ENCODE measurements around the gene NDUFA6.

NDUFA6 gene

GRCh38 chr22:42070517-42071422 is 19.8 kb downstream of the NDUFA6 start, which contains the start of gene NAGA:
Gene NAGA (minus strand): TSS chr22:42070812. CDS start chr22:42070297, 515 bp downstream.
- DNase-seq (ENCODE audit: low read depth): peak; percentile 98

DNA sequence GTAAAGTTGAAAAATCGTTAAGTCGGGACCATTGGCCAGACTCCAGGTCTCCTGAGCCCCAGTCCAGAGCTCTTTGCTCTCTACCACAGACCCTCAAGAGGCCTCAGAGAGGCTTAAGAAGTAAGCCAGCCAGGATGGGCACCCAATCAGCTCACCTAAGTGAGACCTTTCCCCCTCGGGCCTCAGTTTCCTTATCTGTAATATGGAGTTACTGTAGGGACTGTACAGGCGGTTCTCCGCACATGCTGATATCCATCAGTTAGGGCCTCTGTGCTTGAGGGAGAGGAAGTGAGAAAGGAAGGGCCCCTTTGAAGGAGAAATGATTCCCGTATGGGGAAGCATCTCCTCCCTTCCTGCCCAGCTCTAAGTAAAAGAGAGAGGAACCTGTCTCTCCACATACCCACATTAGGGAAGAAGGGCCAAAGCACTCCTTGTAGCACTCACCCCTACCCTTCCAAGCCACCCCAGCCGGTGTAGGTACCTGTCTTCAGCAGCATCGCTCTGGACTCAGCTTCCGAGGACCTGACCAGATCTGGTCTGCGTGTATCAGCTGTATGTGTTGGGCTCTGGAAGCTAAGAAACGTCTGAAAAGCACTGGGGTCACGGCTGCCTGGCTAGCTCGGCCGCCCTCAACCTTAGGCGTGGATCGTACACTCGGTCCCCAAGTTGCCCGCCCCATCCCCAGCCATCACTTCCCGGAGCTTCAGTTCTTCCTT is 20.6 kb downstream of the NDUFA6 start:
- peak; percentile 66 for DNase-seq (ENCODE audit: low read depth)

DNA sequence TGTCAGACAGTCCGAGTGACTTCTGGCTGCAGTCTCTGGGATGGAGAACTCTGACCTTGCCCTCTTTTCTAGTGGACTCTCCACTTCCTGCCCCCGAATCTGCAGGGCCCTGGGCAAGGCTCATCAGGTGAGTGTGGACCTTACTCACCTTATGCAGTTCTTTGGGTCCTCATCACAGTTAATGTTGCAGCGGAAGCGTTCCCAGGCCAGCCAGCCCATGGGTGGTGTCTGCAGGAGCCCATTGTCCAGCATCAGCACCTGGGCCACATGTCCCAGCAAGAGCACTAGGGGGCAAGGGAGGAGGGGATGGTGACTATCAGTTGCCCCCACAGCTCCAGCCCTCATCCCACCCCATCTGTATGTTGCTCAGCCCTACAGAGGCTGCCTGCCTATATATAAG is 22.3 kb downstream of the NDUFA6 start:
- DNase-seq (ENCODE audit: low read depth): no peak

DNA sequence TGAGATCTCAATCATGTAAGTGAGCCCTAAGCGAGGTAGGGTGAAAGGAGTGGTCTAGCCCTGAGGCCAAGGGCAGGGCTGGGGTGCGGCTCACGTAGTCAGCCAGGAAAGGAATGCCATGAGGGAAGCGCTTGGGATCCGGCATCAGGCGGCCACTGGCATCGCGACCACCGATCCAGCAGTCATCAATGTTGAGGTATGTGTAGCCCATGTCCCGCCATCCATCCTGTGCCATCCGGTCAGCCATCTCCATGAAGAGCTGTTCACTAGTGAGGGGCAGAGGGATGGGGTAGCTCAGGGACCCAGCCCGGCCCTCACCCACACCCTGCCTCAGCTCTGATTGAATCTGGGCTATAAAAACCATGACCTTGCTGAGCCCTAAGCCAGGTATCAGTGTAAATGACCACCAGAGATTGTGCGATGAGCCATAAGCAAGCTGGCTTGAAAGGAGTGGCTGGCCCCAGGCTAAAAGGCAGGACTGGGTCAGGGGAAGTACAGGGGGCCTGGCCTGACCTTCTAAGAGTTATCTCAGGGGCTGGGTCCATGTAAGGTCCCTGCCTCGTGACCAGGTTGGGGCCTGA is 22.8 kb downstream of the NDUFA6 start:
- no peak for DNase-seq (ENCODE audit: low read depth)

DNA sequence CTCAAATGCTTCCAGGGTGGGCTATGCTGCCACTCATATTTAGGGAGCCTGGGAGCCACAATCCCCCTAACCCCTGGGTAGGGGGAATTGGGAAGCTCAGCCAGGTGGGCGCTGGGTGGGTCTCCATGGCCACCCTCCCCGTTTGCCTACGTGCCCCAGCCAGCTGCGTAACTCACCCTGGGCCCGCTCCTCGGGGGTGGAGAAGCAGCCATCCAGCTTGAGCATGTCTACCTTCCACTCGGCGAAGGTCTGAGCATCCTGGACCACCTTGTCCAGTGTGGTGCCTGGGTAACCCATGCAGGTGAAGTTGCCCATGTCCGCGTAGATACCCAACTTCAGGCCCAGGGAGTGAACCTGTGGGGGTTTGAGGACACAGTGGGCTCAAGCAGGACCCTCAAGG is 23.6 kb downstream of the NDUFA6 start:
- DNase-seq (ENCODE audit: low read depth): no peak

DNA sequence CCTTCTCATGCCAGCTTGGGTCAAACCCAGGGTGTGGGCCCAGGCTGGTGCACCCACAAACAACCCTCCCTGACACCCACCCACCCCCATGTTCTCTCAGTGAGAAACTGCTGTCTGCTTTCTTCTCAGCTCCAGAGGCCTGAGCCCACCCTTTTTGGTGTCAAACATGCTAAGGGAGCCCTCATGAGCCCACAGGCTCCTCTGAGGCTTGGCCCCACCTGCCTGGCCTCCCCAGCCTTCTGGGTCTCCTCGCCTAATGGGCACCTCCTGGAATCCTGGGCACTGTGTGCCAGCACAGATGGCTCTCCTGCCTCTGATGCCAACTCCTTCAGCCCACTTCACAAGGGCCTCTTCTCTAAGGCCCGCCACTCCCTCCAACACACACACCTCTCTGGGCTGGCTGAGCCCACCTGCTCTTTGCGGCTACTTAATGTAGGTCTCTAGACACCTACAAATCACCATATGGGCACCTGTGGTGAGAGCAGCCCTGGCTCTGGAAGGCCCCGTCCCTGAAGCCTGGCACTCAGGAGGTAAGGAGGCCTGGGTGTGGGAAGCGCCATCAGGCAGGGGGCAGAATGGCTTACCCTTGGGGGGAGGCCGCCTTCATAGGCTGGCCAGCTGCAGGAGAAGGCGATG is 24.3 kb downstream of the NDUFA6 start:
- no peak for DNase-seq (ENCODE audit: low read depth)

DNA sequence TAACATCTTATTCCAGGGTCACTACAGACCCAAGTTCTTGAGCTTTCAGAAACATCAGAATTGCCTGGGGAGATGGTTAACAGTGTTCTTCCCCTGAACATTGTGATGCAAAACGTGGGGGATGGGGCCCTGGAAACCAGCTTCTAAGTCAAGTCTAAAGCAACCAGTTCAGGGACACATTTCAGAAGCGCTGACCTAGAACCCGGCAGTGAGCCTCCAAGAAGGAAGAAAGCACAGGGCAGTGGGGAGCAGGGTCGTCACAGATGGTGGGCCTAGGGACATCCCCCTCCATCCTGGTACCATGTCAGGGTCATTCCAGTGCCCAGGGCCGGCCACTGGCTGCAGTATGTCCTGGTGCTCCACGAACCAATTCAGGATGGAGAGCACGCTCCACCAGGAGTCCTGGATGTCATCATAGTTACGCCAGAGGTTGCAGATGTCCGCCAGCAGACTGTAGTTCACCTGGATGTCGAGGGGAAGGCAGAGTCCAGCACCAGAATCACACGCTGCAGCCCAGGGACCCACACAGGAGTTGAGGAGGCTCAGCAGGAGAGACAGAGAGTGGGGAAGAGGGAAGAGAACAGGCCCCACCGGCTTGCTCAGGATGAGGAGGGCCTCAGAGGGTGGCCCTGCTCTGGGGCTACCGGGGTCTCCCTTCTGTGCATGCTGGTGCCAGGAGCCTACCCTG is 25.0 kb downstream of the NDUFA6 start:
- DNase-seq (ENCODE audit: low read depth): no peak

DNA sequence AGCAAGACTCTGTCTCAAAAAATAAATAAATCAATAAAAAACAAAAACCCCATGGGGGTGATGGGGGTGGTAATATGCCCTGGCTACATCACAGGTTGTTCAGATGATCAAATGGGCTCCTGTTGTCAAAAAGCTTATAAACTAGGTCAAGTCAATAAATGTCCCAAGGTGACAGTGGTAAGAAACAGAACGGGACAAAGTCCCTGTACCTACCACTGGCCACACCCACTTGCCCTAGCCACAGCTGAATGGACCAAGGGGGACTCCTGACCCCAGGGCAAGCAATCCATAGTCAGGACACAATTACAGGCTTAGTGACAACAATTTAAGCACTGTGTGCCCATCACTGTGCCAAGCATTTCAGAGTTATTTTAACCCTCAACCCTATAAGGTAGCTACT is 25.9 kb downstream of the NDUFA6 start:
- DNase-seq (ENCODE audit: low read depth): no peak

DNA sequence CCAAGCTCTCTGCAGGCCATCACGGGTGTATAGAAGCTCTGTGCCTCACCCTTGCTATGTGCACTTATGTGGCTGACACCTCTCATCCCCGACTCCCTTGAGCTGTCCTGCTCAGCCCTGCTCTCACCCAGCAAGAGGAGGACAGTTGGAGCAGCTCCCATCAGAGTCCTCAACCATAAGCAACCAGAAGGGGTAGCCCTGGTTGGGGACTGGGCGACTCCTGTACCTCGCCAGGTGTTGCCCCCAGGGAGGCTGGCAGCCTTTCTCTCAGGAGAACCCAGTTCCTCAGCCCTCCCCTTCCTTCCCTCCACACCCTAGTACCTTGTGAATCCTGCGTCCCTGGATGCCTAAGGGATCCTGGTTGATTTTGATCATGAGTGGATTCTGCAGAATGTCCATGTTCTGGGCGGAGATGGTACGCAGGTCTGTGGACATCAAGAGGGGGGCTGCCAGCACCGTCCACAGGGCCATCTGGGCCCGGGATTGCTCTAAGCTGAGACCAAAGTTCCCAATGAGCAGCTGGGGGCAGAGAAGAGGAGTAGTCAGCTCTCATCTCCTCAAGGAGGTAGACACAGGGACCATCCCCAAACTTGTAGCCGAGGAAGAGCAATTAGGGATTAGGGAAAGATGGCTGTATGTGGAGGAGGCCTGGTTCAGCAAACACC is 27.9 kb downstream of the NDUFA6 start:
- no peak for DNase-seq (ENCODE audit: low read depth)

GRCh38 chr22:42061041-42061440 is 29.5 kb downstream of the NDUFA6 start:
- no peak for DNase-seq (ENCODE audit: low read depth)

GRCh38 chr22:42060489-42060888 is 30.1 kb downstream of the NDUFA6 start:
- DNase-seq (ENCODE audit: low read depth): no peak

- DNase-seq (ENCODE audit: low read depth): no peak
Measured at GRCh38 chr22:42056757-42057511, 33.6 kb downstream of the NDUFA6 start.

GRCh38 chr22:42052765-42053164 is 37.8 kb downstream of the NDUFA6 start:
- DNase-seq (ENCODE audit: low read depth): no peak

DNA sequence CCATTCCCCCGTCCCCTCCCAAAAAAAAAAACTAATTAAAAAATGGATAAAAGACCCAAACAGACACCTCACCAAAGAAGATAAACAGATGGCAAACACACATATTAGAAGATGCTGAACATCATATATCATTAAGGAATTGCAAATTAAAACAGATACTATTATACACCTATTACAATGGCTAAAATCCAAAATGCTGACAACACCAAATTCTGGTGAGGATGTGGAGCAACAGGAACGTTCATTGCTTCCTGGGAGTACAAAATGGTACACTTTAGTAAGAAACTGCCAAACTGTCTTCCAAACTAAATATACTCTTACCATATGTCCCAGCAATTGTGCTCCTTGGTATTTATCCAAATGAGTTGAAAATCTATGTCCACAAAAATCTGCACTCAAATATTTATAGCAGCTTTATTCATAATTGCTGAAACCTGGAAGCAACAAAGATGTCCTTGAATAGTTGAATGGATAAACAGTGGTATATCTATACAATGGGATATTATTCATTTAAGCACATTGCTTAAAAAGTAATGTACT is 39.9 kb downstream of the NDUFA6 start:
- DNase-seq (ENCODE audit: low read depth): no peak

- no peak for DNase-seq (ENCODE audit: low read depth)
Measured at GRCh38 chr22:42041784-42042183, 48.8 kb downstream of the NDUFA6 start.

- DNase-seq (ENCODE audit: low read depth): no peak
Measured at GRCh38 chr22:42039271-42039670, 51.3 kb downstream of the NDUFA6 start.
